GM12878 (cell line): ENCODE measurements around the gene SWSAP1. TPM values are rescaled to one million over a fixed set of nuclear protein-coding genes. Genes with fewer than 3 reads are reported as not detected.

ENCODE experiments used
- ATAC-seq: fragments of 200-7000 bp; cut with Tn5 transposase; 3 replicates; pipeline ENCODE4 v1.9.1; 2020; ENCODE audit warnings: mild to moderate bottlenecking, moderate library complexity
- BruUV-seq: library from RNA; stranded (reverse); fragments of 400-500 nt; replicated peaks from 2 replicates; lab custom pipeline; 2021; lab: Mats Ljungman, UMichigan
- CTCF ChIA-PET: fragments of 300-600 bp; sonication (Branson Sonifier 250); formaldehyde crosslinking; extraction: SDS; loops from one replicate; lab custom pipeline; 2021; ENCODE audit warnings: inconsistent platforms; lab: Yijun Ruan, JAX
- POLR2A ChIA-PET: fragments of 350-600 bp; formaldehyde crosslinking; extraction: SDS; loops from one replicate; lab custom pipeline; 2021; ENCODE audit warnings: inconsistent platforms; lab: Charles Lee
- RAD21 ChIA-PET: fragments of 300-600 bp; sonication (Branson Sonifier 250); formaldehyde crosslinking; loops from one replicate; lab custom pipeline; 2023; ENCODE audit warnings: antibody characterized with exemption; ENCODE audit not compliant: unreplicated experiment; lab: Charles Lee
- SMC1A ChIA-PET: fragments of 300-600 bp; sonication (Branson Sonifier 250); formaldehyde crosslinking; loops from one replicate; lab custom pipeline; 2023; ENCODE audit not compliant: unreplicated experiment, uncharacterized antibody; lab: Charles Lee
- DNase-seq: peaks from one replicate; pipeline ENCODE4 v3.0.0-alpha.2; 2011; ENCODE audit warnings: low read depth, low spot score
- FAIRE-seq: peaks from 3 replicates; lab custom pipeline; 2011; peaks lifted over from hg19 to GRCh38; lab: Jason Lieb, UNC
- H2AFZ ChIP-seq: 2 replicates; pipeline ENCODE4 v1.6.0; 2011; ENCODE audit warnings: low read depth, low read length, control low read depth; ENCODE audit not compliant: control insufficient read depth
- H3K27ac ChIP-seq: 2 replicates; pipeline ENCODE4 v1.5.1; 2011; ENCODE audit warnings: control low read depth; ENCODE audit not compliant: control insufficient read depth, insufficient read depth
- H3K27me3 ChIP-seq, 2 experiments: replicated peaks in 1 of 2; 2 replicates each; pipeline versions ENCODE4 v1.6.0 to v1.6.1; 2011; ENCODE audit warnings: low read length in 1 of 2; ENCODE audit not compliant: control insufficient read depth in 2 of 2, insufficient read depth in 2 of 2
- H3K36me3 ChIP-seq, 2 experiments: 2 replicates each; pipeline ENCODE4 v1.5.1; 2011; ENCODE audit warnings: low read length in 1 of 2; ENCODE audit not compliant: control insufficient read depth in 2 of 2, insufficient read depth in 2 of 2
- H3K4me1 ChIP-seq: 2 replicates; pipeline ENCODE4 v1.6.1; 2011; ENCODE audit warnings: mild to moderate bottlenecking, low read length, moderate library complexity, mixed read lengths; ENCODE audit not compliant: control insufficient read depth, insufficient read depth
- H3K4me2 ChIP-seq: 2 replicates; pipeline ENCODE4 v1.6.0; 2011; ENCODE audit warnings: control low read depth; ENCODE audit not compliant: control insufficient read depth, insufficient read depth
- H3K4me3 ChIP-seq: fragments of 200-600 bp; sonication (generic); 2 replicates; pipeline ENCODE4 v1.5.1; 2016
- H3K79me2 ChIP-seq: 2 replicates; pipeline ENCODE4 v1.6.0; 2011; ENCODE audit warnings: low read length; ENCODE audit not compliant: control insufficient read depth, insufficient read depth
- H3K9ac ChIP-seq: 2 replicates; pipeline ENCODE4 v1.8.0; 2011; ENCODE audit warnings: low read length, control low read depth, mixed read lengths; ENCODE audit not compliant: control insufficient read depth, insufficient read depth
- H3K9me3 ChIP-seq: replicated peaks from 3 replicates; pipeline ENCODE4 v1.5.1; 2011; ENCODE audit warnings: mild to moderate bottlenecking, low read length; ENCODE audit not compliant: control insufficient read depth, insufficient read depth
- H4K20me1 ChIP-seq: 2 replicates; pipeline ENCODE4 v1.6.0; 2011; ENCODE audit not compliant: control insufficient read depth, insufficient read depth
- HDAC6 ChIP-seq: fragments of 200-600 bp; sonication (generic); IDR thresholded peaks from one replicate; pipeline ENCODE4 v1.8.0; 2017; ENCODE audit warnings: antibody characterized with exemption; ENCODE audit not compliant: unreplicated experiment
- NFXL1 ChIP-seq: fragments of 450-650 bp; IDR thresholded peaks from 2 replicates; pipeline ENCODE4 v1.6.1; 2017; ENCODE audit warnings: antibody characterized with exemption, mild to moderate bottlenecking, borderline replicate concordance
- POLR2AphosphoS2 ChIP-seq: IDR thresholded peaks from 2 replicates; pipeline ENCODE4 v1.6.1; 2011; ENCODE audit warnings: low read depth, mild to moderate bottlenecking, low read length, improper control_type of control experiment, moderate library complexity
- RAD21 ChIP-seq: IDR thresholded peaks from 2 replicates; pipeline ENCODE4 v1.6.1; 2011; ENCODE audit warnings: mild to moderate bottlenecking, low read depth, low read length, moderate library complexity; ENCODE audit not compliant: insufficient read depth
- ZNF274 ChIP-seq: IDR thresholded peaks from one replicate; pipeline ENCODE4 v1.8.0; 2011; ENCODE audit not compliant: insufficient read length, insufficient read depth
- WGBS: methylation state at CpG from one replicate; pipeline ENCODE4 v1.1.6; 2016; ENCODE audit warnings: low lambda C conversion rate; ENCODE audit not compliant: insufficient replicate concordance, insufficient coverage; ENCODE audit errors: missing lambda C conversion rate; 5-methylcytosine and 5-hydroxymethylcytosine counted together
- in situ Hi-C: fragments of 300-500 bp; cut with MboI; formaldehyde crosslinking; loops from 9 replicates; pipeline ENCODE4 v1.14.3; 2018; ENCODE audit warnings: mixed read lengths
- intact Hi-C: fragments of 100-400 bp; cut with micrococcal nuclease; formaldehyde crosslinking; loops from one replicate; pipeline ENCODE4 v1.14.2; 2022; ENCODE audit not compliant: unreplicated experiment
- polyA plus RNA-seq, 11 experiments: library from polyadenylated mRNA; depleted of rRNA in 4 of 11; unstranded in 6 of 11; stranded (reverse) in 5 of 11; fragments of >200 nt; fragmentation: Nextera tagmentation in 4 of 11; fragmentation: Illumina TruSeq in 1 of 11; extraction: Ambion mirVana in 4 of 11; extraction: Trizol in 1 of 11; gene quantifications; 1 replicate in 1 of 11; 2 replicates in 10 of 11; pipeline versions ENCODE4 v1.2.1 to v1.2.3, GENCODE V29; 2011 to 2016; ENCODE audit warnings: inconsistent platforms in 2 of 11, missing spikeins in 2 of 11, low read depth in 1 of 11
- total RNA-seq, 4 experiments: library from RNA; depleted of rRNA in 3 of 4; stranded (reverse); fragments of >200 nt in 3 of 4; fragmentation: Illumina TruSeq in 1 of 4; extraction: Trizol in 1 of 4; gene quantifications; 2 replicates each; pipeline versions ENCODE4 v1.2.1 to v1.2.3, GENCODE V29; 2013 to 2021
- TF ChIP-seq, protein P1 (sequence below): IDR thresholded peaks from 2 replicates; pipeline ENCODE4 v1.6.1; 2011; ENCODE audit warnings: low read depth, mild to moderate bottlenecking, low read length, moderate library complexity, borderline replicate concordance; ENCODE audit errors: extremely low read depth
- TF ChIP-seq, protein P2 (sequence below): fragments of 450-650 bp; formaldehyde crosslinking; IDR thresholded peaks from 2 replicates; pipeline ENCODE4 v1.4.0; 2022; ENCODE audit warnings: mild to moderate bottlenecking, moderate library complexity

Gene SWSAP1
- total and polyA plus RNA-seq, 10 of the 15 experiments (the other 5 are each of a cell fraction or from before 2014, with no cell fraction given): 0.18 to 6.5 (median 2.4) TPM

DNA sequence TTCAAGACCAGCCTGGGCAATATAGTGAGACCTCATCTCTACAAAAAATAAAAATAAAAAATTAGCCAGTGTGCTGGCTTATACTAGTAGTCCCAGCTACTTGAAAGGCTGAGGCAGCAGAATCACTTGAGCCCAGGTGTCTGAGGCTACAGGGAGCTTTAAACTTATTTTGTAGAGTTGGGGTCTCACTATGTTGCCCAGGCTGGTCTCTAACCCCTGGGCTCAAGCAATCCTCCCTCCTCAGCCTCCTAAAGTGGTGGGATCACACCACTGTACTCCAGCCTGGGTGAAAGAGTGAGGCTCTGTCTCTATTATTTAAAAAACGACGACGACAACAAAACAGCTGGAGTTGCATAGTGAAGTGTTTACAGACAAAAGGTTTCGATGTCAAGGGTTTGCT, 43.0 kb upstream of the SWSAP1 start:
- FAIRE-seq: no peak
- in situ Hi-C loops: no loop called here
- CTCF ChIA-PET: interaction anchor here (0.7 kb wide), 1 partner anchor 8 kb away, joined by 3 read pairs; no protein-coding TSS in a partner anchor

More for the DNA sequence above, 43.0 kb upstream of the SWSAP1 start:
- intact Hi-C loops: no loop called here
- H4K20me1 ChIP-seq: no peaks in the 10 kb centered on the region
- H3K9me3 ChIP-seq: no peaks in the 10 kb centered on the region; the same call in 2 of the 3 replicates
- WGBS: 98% methylated on average over 4 of the region's 4 CpGs
- no peak overlapping the region for H3K4me2 ChIP-seq
- ATAC-seq: no peak
- no peaks in the 10 kb centered on the region for H3K4me1 ChIP-seq
- H3K4me3 ChIP-seq: no peak overlapping the region
- H3K27me3 ChIP-seq: no peaks in the 10 kb centered on the region
- TF ChIP-seq RAD21 (no peak), ZNF274 (no peak), NFXL1 (no peak), POLR2AphosphoS2 (no peak), HDAC6 (no peak)
- TF ChIP-seq, protein P1, sequence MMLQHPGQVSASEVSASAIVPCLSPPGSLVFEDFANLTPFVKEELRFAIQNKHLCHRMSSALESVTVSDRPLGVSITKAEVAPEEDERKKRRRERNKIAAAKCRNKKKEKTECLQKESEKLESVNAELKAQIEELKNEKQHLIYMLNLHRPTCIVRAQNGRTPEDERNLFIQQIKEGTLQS: no peak
- TF ChIP-seq, protein P2, sequence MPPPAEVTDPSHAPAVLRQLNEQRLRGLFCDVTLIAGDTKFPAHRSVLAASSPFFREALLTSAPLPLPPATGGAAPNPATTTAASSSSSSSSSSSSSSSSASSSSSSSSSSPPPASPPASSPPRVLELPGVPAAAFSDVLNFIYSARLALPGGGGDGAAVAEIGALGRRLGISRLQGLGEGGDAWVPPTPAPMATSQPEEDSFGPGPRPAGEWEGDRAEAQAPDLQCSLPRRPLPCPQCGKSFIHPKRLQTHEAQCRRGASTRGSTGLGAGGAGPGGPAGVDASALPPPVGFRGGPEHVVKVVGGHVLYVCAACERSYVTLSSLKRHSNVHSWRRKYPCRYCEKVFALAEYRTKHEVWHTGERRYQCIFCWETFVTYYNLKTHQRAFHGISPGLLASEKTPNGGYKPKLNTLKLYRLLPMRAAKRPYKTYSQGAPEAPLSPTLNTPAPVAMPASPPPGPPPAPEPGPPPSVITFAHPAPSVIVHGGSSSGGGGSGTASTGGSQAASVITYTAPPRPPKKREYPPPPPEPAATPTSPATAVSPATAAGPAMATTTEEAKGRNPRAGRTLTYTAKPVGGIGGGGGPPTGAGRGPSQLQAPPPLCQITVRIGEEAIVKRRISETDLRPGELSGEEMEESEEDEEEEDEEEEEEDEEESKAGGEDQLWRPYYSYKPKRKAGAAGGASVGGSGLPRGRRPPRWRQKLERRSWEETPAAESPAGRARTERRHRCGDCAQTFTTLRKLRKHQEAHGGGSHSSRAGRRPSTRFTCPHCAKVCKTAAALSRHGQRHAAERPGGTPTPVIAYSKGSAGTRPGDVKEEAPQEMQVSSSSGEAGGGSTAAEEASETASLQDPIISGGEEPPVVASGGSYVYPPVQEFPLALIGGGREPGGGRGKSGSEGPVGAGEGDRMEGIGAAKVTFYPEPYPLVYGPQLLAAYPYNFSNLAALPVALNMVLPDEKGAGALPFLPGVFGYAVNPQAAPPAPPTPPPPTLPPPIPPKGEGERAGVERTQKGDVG: no peak
- ChIA-PET RAD21 (no interaction called here), SMC1A (interaction anchor here (2.0 kb wide), 1 partner anchor 9 kb away, joined by 16 read pairs; no protein-coding TSS in a partner anchor), POLR2A (interaction anchor here (1.1 to 1.3 kb wide), 2 partner anchors 8 to 14 kb away, joined by 3 to 6 read pairs; partner anchors contain the start of genes RAB3D and TMEM205)
- no TSS peak for BruUV-seq
- no peak overlapping the region for H3K9ac ChIP-seq
- H3K36me3 ChIP-seq: peaks cover 0 to 13% of the 10 kb centered on the region in 2 experiments; a peak in 2 of 4 replicates
- H3K27ac ChIP-seq: no peak overlapping the region
- no peaks in the 10 kb centered on the region for H3K79me2 ChIP-seq
- DNase-seq: no peak
- H2AFZ ChIP-seq: no peak overlapping the region
